Loucy (cell line): ENCODE measurements around the gene MAML2.

Source experiments
- H2AFZ ChIP-seq: fragments of 200-600 bp; sonication (generic); 2 replicates; pipeline ENCODE4 v1.6.0; 2016; ENCODE audit warnings: antibody characterized with exemption, mild to moderate bottlenecking, low read length, moderate library complexity
- H3F3A ChIP-seq: fragments of 200-600 bp; 2 replicates; pipeline ENCODE4 v1.6.0; 2016; ENCODE audit warnings: antibody characterized with exemption, low read depth, mild to moderate bottlenecking
- H3K27me3 ChIP-seq: fragments of 200-600 bp; sonication (generic); 2 replicates; pipeline ENCODE4 v1.6.1; 2014; ENCODE audit warnings: low read length, mild to moderate bottlenecking; ENCODE audit not compliant: insufficient read depth, poor library complexity, severe bottlenecking
- H3K36me3 ChIP-seq: fragments of 200-600 bp; sonication (generic); 2 replicates; pipeline ENCODE4 v1.6.1; 2016; ENCODE audit warnings: low read length; ENCODE audit not compliant: insufficient read depth
- H3K4me1 ChIP-seq: fragments of 200-600 bp; sonication (generic); 2 replicates; pipeline ENCODE4 v1.5.1; 2014; ENCODE audit warnings: low read length, mild to moderate bottlenecking; ENCODE audit not compliant: insufficient read depth, poor library complexity, severe bottlenecking
- H3K4me2 ChIP-seq: fragments of 200-600 bp; sonication (generic); 2 replicates; pipeline ENCODE4 v1.6.0; 2014; ENCODE audit warnings: antibody characterized with exemption, low read length, low read depth, mild to moderate bottlenecking; ENCODE audit not compliant: poor library complexity, severe bottlenecking
- H3K4me3 ChIP-seq: fragments of 200-600 bp; sonication (generic); 2 replicates; pipeline ENCODE4 v1.5.1; 2014; ENCODE audit warnings: low read length, mild to moderate bottlenecking, mixed read lengths; ENCODE audit not compliant: poor library complexity, severe bottlenecking
- H3K79me2 ChIP-seq: fragments of 200-600 bp; sonication (generic); 2 replicates; pipeline ENCODE4 v1.6.1; 2014; ENCODE audit warnings: low read length; ENCODE audit not compliant: insufficient read depth
- H3K9ac ChIP-seq: fragments of 200-600 bp; sonication (generic); 2 replicates; pipeline ENCODE4 v1.6.0; 2014; ENCODE audit warnings: mild to moderate bottlenecking, low read depth, low read length, moderate library complexity; ENCODE audit not compliant: poor library complexity, severe bottlenecking
- H3K9me2 ChIP-seq: fragments of 200-600 bp; sonication (generic); replicated peaks from 2 replicates; pipeline ENCODE4 v1.6.1; 2016; ENCODE audit warnings: low read depth, low read length, mixed read lengths
- H3K9me3 ChIP-seq: fragments of 200-600 bp; sonication (generic); 2 replicates; pipeline ENCODE4 v1.6.1; 2014; ENCODE audit warnings: mild to moderate bottlenecking, antibody characterized with exemption, low read length, low read depth; ENCODE audit not compliant: insufficient read depth
- H4K20me1 ChIP-seq: fragments of 200-600 bp; sonication (generic); 2 replicates; pipeline ENCODE4 v1.6.0; 2014; ENCODE audit warnings: antibody characterized with exemption, low read length, mild to moderate bottlenecking; ENCODE audit not compliant: insufficient read depth, poor library complexity, severe bottlenecking
- EZH2phosphoT487 ChIP-seq: fragments of 200-600 bp; IDR thresholded peaks from 2 replicates; pipeline ENCODE4 v1.6.1; 2018; ENCODE audit warnings: antibody characterized with exemption, mild to moderate bottlenecking, moderate library complexity, borderline replicate concordance
- TF ChIP-seq, protein P1 (sequence below): fragments of 200-600 bp; sonication (generic); conservative IDR thresholded peaks from 2 replicates; pipeline ENCODE4 v1.5.1; 2014; ENCODE audit warnings: mild to moderate bottlenecking, antibody characterized with exemption, low read length

The MAML2 gene

DNA sequence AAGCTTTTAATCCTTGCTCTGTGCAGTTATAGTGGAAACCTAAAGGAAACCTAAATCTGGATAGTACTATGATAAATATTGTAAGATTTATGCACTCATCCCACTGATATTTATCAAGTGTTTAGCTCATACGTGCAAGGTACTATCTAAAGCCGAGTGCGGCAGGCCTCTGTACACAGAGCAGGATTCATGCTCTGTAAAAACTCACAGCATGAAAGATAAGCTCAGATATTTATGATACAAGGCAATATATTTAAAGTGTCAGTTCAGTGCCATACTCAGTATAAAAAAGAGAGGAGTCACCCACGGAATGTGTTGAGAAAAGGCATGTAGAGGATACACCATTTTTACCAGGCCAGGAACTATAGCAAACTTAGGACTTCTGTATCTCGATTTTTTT lies 66.2 kb downstream of the MAML2 start:
- no peak overlapping the region for H3K9ac ChIP-seq
- no peaks in the 10 kb centered on the region for H3F3A ChIP-seq
- no peaks in the 10 kb centered on the region for H3K79me2 ChIP-seq
- H4K20me1 ChIP-seq = no peaks in the 10 kb centered on the region
- no peaks in the 10 kb centered on the region for H3K9me3 ChIP-seq
- no peak overlapping the region for H3K4me3 ChIP-seq
- peaks cover 10% of the 10 kb centered on the region for H3K4me1 ChIP-seq
- H3K36me3 ChIP-seq = no peaks in the 10 kb centered on the region
- no peaks in the 10 kb centered on the region for H3K9me2 ChIP-seq
- no peaks in the 10 kb centered on the region for H3K27me3 ChIP-seq
- no peak overlapping the region for H3K4me2 ChIP-seq
- no peak for TF ChIP-seq EZH2phosphoT487
- TF ChIP-seq, protein P1, sequence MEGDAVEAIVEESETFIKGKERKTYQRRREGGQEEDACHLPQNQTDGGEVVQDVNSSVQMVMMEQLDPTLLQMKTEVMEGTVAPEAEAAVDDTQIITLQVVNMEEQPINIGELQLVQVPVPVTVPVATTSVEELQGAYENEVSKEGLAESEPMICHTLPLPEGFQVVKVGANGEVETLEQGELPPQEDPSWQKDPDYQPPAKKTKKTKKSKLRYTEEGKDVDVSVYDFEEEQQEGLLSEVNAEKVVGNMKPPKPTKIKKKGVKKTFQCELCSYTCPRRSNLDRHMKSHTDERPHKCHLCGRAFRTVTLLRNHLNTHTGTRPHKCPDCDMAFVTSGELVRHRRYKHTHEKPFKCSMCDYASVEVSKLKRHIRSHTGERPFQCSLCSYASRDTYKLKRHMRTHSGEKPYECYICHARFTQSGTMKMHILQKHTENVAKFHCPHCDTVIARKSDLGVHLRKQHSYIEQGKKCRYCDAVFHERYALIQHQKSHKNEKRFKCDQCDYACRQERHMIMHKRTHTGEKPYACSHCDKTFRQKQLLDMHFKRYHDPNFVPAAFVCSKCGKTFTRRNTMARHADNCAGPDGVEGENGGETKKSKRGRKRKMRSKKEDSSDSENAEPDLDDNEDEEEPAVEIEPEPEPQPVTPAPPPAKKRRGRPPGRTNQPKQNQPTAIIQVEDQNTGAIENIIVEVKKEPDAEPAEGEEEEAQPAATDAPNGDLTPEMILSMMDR = no peak
- no peak overlapping the region for H2AFZ ChIP-seq

DNA sequence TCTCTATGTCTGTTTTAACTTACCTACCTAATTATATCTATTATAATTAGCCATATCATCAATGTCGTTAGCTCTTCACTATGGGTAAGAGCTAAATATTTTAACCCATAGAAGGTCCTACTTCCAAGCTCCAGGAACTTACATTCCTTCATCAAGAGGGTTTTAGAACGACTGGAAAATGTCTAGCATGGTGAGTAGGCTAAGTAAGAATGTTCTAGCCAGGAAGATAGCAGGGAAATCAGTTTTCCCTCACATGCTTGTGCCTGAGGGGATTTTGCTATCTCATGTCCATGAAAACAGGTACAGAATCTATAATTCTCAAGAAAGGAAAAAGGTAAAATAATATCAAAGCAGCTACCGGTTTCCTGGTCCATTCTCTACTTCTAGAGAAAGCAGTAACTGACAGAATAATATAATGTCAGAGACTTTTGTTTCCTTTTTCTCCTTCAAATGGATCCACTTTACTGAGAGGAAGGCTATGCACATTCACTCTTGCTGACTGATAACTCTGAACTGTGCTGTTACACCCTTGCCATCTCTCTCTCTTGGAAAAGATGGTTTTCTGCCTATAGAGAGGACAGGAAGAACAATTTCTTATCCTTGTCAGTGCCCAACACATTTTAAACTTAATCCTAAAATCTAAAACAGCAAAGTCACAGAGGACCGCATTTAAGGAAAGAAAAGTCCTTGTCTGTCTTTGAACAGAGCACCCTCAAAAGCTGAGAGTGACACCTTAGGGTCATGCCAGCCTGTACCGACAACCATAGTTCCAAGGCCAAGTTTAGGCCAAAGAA lies 67.0 kb downstream of the MAML2 start:
- Histone ChIP-seq H2AFZ (no peak overlapping the region), H3K36me3 (no peaks in the 10 kb centered on the region), H3K4me3 (no peak overlapping the region), H3K27me3 (no peaks in the 10 kb centered on the region), H3K4me1 (peaks cover 10% of the 10 kb centered on the region), H3F3A (no peaks in the 10 kb centered on the region), H4K20me1 (no peaks in the 10 kb centered on the region), H3K9me3 (no peaks in the 10 kb centered on the region), H3K4me2 (no peak overlapping the region), H3K9ac (no peak overlapping the region), H3K9me2 (no peaks in the 10 kb centered on the region), H3K79me2 (no peaks in the 10 kb centered on the region)
- TF ChIP-seq, protein P1 = no peak
- no peak for TF ChIP-seq EZH2phosphoT487

DNA sequence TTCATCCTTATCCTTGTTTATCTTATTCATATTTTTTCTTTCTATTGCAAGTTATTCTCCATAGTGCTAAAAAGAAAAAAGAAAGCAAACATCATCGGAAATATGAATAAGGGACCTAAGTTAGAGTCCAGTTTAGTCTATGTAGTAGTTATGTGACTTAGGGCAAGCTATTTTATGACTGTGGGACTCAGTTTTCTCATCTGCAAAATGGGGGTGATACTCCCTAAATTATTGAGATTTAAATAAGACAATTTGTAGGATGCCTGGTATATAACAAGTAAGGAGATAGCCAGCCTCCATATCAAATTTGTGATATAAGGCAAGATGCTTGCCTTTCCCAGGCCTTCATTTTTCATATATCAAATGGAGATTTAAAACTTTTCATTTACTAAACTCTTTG lies 69.5 kb downstream of the MAML2 start:
- no peaks in the 10 kb centered on the region for H3K9me3 ChIP-seq
- H3K4me3 ChIP-seq = no peak overlapping the region
- no peaks in the 10 kb centered on the region for H3F3A ChIP-seq
- no peaks in the 10 kb centered on the region for H3K36me3 ChIP-seq
- no peaks in the 10 kb centered on the region for H3K4me1 ChIP-seq
- TF ChIP-seq EZH2phosphoT487 = no peak
- TF ChIP-seq, protein P1 = no peak
- H3K79me2 ChIP-seq = no peaks in the 10 kb centered on the region
- H2AFZ ChIP-seq = no peak overlapping the region
- no peaks in the 10 kb centered on the region for H4K20me1 ChIP-seq
- no peaks in the 10 kb centered on the region for H3K9me2 ChIP-seq
- H3K27me3 ChIP-seq = no peaks in the 10 kb centered on the region
- H3K4me2 ChIP-seq = no peak overlapping the region
- H3K9ac ChIP-seq = no peak overlapping the region
